HG02763 (cell line): ENCODE data around the gene DGKA.

Experiments used
- ATAC-seq: cut with Tn5 transposase; IDR thresholded peaks from one replicate; pipeline ENCODE4 v1.9.1; 2021; ENCODE audit warnings: mild to moderate bottlenecking, moderate library complexity; ENCODE audit not compliant: unreplicated experiment

DGKA gene

DNA sequence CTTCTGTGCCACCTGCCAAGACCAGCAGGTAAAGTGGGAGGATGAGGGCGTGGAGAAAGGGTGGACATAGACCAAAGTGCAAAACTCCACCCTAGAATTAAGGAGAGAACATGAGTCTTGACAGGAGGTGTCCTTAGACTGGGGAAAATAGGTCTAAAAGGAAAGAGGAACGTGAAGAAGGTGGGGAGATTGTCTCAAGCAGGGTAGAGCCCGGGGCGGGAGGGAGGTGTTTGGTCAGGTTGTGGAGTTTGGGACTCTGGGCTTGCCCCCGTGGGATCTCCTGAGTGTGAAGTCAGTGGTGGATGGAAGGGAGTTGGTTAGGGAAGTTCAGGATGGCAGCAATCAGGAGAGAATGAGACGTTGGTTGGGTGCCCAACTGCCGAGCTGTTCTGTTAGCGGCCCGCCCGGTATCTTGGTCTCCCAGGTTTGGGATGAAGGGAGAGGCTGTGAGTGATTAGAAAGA lies 386 bp downstream of the DGKA start:
- no peak for ATAC-seq

DNA sequence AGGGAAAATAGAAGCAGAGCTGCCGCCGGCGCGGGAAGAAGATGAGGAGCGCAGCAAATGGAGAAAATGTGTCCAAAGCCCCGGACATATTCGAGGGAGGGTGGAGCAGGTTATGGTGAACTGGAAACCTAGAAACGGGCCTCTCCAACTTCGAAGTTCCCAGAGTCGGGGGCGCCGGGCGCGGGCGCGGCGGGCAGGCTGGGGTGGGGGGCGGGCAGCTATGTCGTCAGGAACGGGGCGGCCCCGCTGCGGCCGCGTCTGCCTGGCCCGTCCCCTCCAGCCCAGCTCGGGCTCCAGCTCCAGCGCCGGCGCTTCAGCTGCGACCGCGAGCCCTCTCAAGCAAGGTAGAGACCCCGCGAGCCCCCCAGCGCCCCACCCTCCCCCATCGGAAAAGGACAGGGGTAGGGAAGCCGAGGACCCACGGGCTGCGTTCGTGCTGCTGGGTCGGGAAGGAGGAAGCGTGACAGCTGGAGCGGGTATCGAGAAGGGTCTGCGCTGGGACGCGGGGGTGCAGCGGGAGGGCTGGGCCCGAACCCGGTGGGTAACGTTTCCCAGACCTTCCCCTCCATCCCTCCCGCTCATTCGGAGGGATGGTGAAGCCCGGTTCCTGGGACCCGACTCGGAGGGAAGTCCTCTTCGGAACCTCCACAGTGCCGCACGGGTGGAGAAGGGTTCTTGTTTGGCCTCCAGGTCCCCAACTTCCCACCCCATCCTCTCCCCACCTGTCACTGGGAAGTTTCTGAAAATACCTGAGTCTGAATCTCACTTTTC lies 1.0 kb downstream of the DGKA start:
- no peak for ATAC-seq

DNA sequence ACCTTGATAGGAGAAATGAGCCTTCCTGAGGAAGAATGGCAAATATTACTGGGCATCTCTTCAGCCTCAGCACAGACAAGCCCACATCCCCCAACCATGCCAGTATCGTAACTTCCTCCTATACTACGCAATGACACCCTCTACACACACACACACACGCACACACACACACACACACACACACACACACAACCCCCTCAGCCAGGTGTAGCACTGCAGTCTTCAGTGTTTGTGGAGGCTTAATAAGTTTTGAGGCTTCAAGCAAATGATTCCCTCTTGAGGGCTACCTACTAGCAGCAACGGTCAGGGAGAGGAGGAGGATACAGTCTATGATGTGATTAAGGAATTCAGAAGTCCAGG lies 1.6 kb downstream of the DGKA start:
- ATAC-seq: no peak

DNA sequence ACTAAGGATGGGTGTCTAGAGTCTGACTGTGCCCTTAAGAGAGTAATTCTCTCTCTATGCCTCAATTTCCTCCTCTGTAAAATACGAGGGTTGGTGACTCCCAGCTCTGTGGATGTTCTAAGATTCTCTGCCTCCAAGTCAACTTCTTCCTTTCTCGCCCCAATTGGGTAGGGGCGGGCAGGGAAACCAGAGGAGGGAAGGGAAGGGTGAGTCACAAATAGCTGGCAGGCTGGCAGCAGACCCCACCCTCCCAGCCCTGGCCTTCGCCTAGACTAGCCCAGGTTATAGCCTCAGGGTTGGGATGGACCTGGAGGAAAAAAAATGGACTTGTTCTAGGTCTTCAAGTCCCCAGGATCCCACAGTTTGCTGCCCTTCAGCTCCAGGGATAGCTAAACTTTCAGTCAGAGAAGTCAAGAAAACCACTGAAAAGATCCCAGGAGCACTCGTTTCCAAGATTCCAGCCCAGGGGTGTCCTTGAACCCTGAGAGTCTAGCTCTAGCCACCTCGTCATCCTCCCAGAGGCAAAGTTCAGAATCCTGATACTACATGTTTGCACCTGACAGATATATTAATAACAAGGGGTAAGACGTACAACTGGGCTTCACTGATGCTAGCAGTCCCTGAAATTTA lies 2.3 kb downstream of the DGKA start:
- ATAC-seq: no peak

DNA sequence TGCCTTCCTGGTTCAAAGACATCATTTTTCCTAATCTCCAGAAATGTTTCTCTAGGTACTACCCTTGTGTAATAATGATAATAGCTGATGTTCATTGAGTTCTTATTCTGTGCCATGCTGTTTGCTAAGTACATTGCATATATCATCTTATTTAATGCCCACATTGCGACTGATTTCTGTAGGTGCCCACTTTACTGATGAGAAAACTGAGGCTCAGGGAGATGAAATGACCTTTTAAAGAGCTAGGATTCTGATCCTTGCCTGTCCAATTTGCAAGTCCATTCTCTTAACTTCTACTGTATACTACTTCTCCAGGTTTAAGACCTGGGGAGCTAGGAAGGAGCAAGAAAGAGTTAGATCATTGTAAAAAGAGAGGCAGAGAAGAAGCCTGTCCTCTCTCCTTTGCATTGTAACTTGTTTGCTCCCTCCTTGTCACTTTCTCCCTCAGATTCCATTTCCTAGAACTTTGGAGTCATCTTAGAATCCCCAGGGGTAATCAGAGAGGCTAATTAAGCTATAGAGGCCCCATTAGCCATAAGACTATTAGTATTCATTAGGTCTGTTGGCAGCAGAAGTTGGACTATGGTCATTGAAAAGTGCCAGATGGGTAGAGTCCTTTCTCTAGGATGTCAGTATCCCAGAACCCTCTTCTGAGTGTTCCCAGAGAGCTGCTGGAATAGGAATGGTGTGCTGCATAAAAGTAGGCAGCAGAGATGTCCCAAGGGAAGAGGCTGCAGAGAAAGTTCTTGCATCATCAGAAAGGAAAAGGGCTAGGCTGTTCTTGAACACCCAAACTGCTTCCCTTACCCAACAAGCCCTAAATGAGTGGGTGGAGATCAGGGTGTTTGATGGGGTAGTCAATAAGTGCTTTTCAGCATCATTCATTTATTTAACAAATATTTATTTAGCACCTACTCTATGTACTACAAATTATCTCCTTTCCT lies 3.1 kb downstream of the DGKA start:
- no peak for ATAC-seq

DNA sequence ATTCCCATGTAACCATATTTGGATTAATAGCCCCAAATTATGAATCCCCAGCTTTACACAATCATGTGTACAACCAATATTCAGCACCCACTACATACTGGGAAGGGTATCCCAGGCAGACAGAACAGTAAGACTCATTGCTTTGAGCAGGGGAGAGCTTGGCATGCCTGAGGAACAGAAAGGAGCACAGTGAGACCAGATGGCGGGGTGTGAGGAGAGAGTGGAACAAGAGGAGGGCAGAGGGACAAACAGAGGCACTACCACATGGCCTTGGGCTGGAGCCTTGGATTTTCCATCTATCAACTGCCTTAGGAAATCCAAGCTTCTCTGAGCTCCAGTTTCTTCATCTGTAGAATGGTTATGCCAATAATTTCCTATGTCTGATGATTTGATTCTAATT lies 3.8 kb downstream of the DGKA start:
- ATAC-seq: no peak

DNA sequence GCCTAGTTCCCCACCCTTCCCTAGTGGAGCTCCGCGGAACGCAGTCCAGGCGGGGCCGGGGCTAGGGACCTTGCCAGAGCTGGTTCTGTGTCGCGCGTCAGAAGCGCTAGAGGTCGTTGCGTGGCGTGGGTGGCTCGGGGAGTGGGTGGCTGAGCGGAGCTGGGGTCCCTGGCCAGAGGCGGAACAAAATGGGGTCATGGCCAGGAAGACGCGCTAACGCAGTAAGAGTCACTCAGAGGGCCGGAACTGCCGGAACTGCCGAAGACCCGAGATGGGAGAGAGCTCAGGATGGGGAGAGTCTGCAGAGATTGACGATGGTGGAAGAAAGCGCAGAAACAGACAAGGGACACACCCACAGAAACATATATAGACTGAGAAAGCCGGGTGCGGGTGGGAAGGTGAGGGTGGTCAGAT lies 4.8 kb downstream of the DGKA start:
- ATAC-seq: no peak

DNA sequence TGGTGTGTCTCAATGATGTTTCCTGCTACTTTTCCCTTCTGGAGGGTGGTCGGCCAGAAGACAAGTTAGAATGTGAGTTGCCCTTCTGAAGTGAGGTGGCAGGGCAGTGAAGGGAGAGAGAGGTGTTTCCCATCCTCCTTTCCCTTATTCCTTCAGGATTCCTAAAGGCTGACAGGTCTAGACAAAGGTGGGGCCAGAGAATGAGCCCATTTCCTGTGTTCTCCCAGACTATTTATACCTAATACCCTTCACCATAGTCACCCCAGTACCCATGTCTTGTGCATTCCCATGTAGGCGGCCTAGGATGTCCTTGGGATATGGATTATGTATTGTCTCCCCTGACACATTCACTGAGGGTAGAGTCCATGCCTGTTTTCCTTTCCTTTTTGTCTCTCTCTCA lies 7.0 kb downstream of the DGKA start:
- ATAC-seq: no peak

DNA sequence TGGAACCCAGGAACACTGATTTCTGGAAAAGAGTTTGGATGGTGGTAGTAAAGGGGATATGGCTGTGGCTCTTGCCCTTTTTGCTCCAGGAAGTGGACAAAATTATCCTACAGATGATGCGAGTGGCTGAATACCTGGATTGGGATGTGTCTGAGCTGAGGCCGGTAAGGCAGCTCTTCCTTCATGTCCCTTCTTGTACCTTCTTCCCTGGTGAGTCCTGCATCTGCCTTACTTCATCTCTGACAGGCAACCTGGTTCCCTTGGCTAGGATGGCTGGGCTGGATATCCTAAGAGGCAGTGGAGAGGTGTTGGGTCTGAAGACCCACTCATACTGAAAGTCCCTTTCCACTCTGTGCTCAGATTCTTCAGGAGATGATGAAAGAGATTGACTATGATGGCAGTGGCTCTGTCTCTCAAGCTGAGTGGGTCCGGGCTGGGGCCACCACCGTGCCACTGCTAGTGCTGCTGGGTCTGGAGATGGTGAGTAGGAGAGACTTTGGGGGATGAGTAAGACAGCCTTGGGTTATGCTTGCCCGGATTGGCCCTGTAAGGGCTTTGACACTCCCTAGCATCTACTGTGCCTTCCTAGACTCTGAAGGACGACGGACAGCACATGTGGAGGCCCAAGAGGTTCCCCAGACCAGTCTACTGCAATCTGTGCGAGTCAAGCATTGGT lies 8.0 kb downstream of the DGKA start:
- no peak for ATAC-seq

DNA sequence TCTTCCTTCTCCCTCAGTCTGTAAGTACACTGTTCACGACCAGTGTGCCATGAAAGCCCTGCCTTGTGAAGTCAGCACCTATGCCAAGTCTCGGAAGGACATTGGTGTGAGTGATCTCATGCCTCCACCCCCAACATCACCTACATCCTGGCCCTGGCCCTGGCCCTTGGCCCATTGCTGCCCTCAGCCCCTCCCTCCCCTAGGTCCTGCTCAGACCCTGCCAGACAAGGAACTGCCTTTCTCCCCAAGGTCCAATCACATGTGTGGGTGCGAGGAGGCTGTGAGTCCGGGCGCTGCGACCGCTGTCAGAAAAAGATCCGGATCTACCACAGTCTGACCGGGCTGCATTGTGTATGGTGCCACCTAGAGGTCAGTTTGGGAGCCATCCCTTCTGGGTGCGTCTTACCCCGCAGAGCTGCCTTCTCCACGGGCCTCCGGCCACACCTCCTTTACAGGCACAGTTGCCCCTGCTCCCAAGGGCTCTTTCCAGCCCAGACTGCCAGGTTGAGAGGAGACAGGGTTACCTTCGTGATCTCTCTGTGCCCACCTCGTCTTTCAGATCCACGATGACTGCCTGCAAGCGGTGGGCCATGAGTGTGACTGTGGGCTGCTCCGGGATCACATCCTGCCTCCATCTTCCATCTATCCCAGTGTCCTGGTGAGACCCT lies 9.2 kb downstream of the DGKA start:
- ATAC-seq: peak; percentile 89

DNA sequence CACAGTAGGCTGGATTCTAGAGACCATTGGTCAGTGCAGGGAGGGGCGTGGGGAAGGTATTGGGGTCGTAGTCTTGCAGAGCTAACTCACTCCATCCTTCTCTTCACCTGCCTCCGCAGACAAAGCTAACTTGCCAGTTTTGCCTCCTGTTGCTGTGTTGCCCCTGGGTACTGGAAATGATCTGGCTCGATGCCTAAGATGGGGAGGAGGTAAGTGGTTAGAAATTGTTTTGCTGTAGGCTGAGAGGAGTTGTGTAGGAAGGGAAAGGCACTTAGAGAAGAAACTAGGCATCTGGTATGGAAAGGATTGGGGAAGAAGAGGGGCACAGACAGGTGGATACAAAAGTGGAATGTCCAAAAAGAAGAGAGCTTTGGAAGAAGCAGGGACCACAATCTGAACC lies 11.1 kb downstream of the DGKA start:
- ATAC-seq: no peak

DNA sequence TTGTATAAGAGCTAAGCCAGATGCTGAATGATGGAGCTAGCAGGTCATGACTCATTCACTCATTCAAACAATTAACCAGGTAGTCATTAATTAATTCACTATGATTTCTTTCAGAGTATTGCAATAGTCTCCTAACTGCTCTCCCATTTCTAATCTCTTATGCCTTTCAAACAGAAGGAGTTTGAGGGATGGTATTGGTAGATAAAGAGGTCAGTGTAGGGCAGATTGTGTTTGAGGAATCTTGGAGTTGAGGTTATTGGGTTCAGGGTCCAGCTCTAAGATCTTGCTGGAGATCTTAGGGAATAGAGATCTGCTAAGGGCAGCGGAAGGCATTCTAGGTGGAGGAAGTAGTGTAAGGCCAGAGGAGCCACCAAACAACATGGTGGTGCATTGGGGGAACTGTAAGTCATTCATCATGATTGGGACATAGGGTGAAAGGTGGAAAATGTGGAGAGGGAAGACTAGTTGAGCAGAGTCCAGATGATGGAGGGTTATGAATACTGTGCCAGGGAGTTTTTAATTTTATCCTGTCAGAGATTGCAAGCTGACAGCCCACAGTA lies 11.7 kb downstream of the DGKA start:
- ATAC-seq: no peak

DNA sequence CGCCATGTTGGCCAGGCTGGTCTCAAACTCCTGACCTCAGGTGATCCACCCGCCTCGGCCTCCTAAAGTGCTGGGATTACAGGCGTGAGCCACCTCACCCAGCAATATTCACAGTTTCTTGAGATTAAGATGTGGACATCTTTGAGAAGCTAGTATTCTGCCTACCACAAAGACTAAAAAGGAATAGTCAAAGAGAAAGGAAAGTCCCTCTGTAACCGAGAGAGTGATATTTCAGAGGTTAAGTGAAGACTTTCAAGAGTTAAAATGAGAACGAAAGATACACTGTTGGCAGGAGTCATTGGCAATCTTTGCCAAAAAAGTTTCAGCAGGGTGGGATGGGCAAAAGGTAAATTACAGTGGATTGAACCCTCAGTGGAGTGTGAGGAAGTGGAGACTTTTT lies 15.6 kb downstream of the DGKA start:
- no peak for ATAC-seq

DNA sequence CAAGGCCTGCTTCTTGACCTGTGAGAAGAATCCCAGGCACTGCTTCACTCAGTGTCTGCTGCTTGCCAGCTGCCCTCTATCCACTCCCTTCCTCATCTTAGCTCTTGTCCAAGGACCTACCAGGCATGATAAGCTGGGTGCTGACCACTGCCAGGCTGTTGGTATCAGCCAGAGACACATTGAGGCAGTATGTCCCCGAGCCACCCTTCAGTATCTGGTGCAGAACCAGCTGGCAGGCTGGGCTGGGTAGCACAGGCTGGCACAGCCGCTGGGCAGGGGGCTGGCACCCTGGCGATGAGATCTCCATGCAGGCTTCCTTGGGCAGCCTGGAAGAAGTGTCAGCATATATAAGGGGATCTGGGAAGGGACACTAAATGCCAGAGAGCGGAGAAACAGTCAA lies 24.4 kb downstream of the DGKA start:
- ATAC-seq: no peak

DNA sequence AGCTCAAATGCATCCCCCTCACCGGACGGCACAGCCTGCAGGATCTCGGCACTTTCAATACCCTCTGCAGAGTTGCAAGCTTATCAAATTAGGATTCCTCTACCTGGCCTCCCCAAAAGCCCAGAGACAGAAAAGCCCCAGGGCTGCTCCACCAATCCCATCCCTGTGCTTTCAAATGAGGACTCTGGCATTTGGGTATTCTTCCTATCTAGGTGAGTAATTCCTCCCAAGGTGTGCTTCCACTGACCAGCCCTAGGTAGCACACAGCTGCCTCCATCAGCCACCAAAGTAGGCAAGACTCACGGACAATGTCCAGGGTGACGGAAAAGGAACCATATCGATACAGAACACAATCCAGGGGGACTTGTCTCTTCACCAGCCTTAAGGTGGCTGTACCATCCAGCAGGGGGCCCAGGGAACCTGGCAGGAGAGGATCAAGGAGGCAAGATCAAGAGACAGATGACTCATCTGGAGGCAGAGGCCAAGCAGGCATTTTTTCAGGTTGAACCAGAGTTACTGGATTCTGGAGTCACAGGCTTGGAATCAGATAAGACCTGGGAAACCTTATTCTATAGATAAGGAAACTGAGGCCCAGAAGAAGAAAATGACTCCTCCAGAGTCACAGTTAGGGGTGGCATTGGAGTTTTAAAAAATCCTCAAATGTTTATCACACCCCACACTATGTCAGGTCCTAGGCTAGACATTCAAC lies 25.0 kb downstream of the DGKA start:
- no peak for ATAC-seq

DNA sequence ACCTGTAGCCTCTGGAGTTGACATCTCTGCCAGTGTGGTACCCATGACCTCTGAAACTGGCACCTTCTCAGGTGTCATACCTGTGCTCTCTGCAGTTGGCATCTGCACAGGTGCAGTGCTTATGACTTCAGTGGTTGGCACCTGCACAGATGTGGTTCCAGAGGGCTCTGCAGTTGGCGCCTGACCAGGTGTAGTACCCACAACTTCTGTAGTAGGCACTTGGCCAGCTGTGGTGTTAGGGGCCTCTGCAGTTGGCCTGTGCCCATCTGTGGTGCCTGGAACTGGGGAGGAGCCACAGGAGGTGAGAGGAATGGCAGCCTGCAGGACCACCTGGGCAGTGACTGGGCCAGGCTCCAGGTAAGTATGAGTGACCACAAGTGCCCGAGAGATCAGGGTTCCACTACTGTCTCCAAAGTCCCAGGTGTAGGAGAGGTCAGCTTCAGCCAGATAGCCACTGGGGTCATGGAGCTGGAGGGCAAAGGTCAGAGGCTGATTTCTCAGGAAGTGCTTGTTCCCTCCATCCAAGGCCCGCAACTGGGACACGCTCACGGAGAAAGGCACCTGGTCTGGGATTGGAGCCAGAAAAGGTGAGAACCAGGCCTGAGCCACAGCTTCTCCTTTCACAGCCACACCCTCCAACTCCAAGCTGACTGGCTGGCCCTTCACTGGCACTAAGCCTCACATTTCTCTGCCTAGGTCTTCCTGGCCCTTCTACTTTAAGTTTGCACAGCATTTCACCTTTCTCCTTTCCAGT lies 26.3 kb downstream of the DGKA start:
- no peak for ATAC-seq

DNA sequence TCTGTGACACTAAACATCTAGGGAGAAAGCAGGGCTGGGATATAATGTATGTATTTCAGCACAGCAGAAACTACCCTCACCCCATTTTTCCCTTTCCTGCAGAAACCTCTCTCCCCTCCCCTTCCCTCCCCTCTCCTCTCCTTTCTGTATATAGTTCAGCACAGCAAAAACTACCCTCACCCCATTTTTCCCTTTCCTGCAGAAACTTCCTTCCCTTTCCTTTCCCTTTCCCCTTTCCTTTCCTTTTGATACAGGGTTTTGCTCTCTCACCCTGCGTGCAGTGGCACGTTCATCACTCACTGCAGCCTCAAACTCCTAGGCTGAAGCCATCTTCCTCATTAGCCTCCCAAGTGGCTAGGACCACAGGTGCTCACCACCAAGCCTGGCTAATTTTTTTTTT lies 32.8 kb downstream of the DGKA start:
- no peak for ATAC-seq

DNA sequence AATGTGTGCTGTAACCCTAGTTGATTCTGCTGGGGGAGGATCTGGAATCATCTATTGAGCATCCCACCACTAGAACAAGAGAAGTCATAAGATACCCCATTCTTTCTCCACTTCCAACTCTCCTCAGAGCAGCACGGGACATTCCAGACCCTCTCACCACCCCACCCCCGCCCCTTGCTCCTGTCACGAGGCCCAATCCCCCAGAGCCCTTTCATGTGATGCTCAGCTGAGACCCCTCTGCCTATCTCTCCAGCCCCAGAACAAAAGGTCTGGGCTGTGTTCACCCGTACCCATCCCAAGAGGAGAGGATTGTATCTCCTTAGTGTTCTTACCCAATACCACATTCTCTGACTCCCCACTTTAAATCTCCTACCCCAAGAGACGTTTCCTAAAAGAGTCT lies 34.3 kb downstream of the DGKA start:
- ATAC-seq: no peak

DNA sequence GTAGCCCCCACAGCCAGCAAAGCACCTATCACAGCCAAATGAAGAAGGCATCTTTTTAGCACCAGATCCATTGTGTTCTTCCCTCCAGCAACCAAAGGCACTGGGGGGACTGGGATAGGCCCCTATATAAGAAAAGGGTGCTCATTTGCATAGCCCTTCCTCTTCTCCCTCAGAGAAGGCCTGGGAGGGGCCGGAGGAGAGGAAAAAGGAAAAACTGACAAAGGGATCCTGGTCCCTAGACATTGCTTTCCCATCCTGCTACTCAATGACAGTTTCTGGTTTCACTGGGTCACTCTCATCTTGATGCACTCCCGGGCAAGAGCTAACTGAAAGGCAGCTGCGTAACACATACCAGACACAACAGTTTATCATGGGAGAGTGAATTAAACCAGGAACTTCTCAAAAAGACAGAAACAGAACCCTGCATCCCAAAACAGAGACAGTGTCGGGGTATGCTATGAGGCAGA lies 35.0 kb downstream of the DGKA start, which contains the start of gene PMEL:
PMEL (minus strand) TSS at position 102 of the 467 bp plus-strand sequence; CDS start at position 71, 31 bp downstream.
- no peak for ATAC-seq
